Right lobe of liver (tissue), 4 donors: ENCODE data around the gene SMIM43.

Experiments used
- CTCF ChIP-seq, 4 donors: fragments of 200-600 bp in 3 of 4; fragments of 450-650 bp in 1 of 4; IDR thresholded peaks; one replicate each; pipeline versions ENCODE4 v1.5.1 to v1.8.0; 2016 to 2022; ENCODE audit warnings: antibody characterized with exemption in 4 of 4, mild to moderate bottlenecking in 2 of 4
- POLR2A ChIP-seq: fragments of 450-650 bp; IDR thresholded peaks from one replicate; pipeline ENCODE4 v1.6.1; 2017; ENCODE audit warnings: antibody characterized with exemption, mild to moderate bottlenecking
- donor health status: DM: no; HTN: no; CAD: no.
- donor health status: DM: no; HTN: no; CAD: no.
- donor health status: DM: no; HTN: yes; CAD: no.

- TF ChIP-seq POLR2A (no peak), CTCF (IDR thresholded peaks at IDR 0.05) (no peak)
These were observed 14.1 kb upstream of the SMIM43 start for GRCh38 chr4:121778991-121779628.
